ENCODE data around the gene SLC4A7. TPM values are rescaled to one million over a fixed set of nuclear protein-coding genes. Genes with fewer than 3 reads are reported as not detected.
"Not testable (repeated sequence)": the region's sequence is repeated elsewhere in the genome, so short reads cannot be mapped to it uniquely, and the experiment has no call there.

SLC4A7 gene
- 10 to 100 TPM; 49.5 to 54.1 TPM for total RNA-seq

GRCh38 chr3:27484015-27484844, at the start of gene SLC4A7:
TSS of gene SLC4A7 (minus strand) at chr3:27484384. CDS start at chr3:27484126, 258 bp downstream.
- H3K4me3 Mint-ChIP-seq, result peak within 1 kb of the TSS; percentile 98
- H3K27me3 Mint-ChIP-seq, result no peaks in the 10 kb centered on the region
- H3K9me3 Mint-ChIP-seq, result no peaks in the 10 kb centered on the region
- no peaks in the 10 kb centered on the region for H3K36me3 Mint-ChIP-seq
- H3K4me1 Mint-ChIP-seq, result peaks cover 34% of the 10 kb centered on the region
- peak within 1 kb of the TSS; percentile 95 for H3K27ac Mint-ChIP-seq
- POLR2A ChIA-PET, result interaction anchor here (0.7 to 1.9 kb wide), 15 partner anchors 10 to 865 kb away, joined by 3 to 11 read pairs (median 4); partner anchors contain the start of genes AZI2 and ZCWPW2
- ATAC-seq (ENCODE audit: low read depth) (peak; percentile 93), DNase-seq (peak; percentile 99)

- DNase-seq (no peak), ATAC-seq (ENCODE audit: low read depth) (no peak)
- POLR2A ChIA-PET, result interaction anchor here (0.6 kb wide), 1 partner anchor 49 kb away, joined by 5 read pairs; no protein-coding TSS in a partner anchor
- Mint-ChIP-seq H3K4me3 (no peak overlapping the region), H3K27me3 (peaks cover 4% of the 10 kb centered on the region), H3K4me1 (peaks cover 9% of the 10 kb centered on the region), H3K9me3 (no peaks in the 10 kb centered on the region), H3K27ac (no peak overlapping the region), H3K36me3 (no peaks in the 10 kb centered on the region)
These were observed 49.0 kb upstream of the SLC4A7 start for GRCh38 chr3:27533261-27533607.

- ATAC-seq (ENCODE audit: low read depth) (no peak), DNase-seq (no peak)
- Mint-ChIP-seq H3K36me3 (no peaks in the 10 kb centered on the region), H3K27ac (no peak overlapping the region), H3K27me3 (peaks cover 4% of the 10 kb centered on the region), H3K4me3 (no peak overlapping the region), H3K4me1 (peaks cover 9% of the 10 kb centered on the region), H3K9me3 (no peaks in the 10 kb centered on the region)
- POLR2A ChIA-PET, result interaction anchor here (0.6 kb wide), 1 partner anchor 48 kb away, joined by 5 read pairs; no protein-coding TSS in a partner anchor
These were observed 48.5 kb upstream of the SLC4A7 start for GRCh38 chr3:27532426-27533260.

GRCh38 chr3:27531193-27531751, 47.1 kb upstream of the SLC4A7 start:
- not testable (repeated sequence) for H3K27ac Mint-ChIP-seq, H3K4me3 Mint-ChIP-seq, H3K36me3 Mint-ChIP-seq

GRCh38 chr3:27528791-27529190, 44.6 kb upstream of the SLC4A7 start:
- Mint-ChIP-seq H3K36me3 (no peaks in the 10 kb centered on the region), H3K4me1 (peaks cover 1% of the 10 kb centered on the region)

More at GRCh38 chr3:27531193-27531751, 47.1 kb upstream of the SLC4A7 start:
- ATAC-seq (ENCODE audit: low read depth); DNase-seq; H3K27me3 Mint-ChIP-seq; H3K4me1 Mint-ChIP-seq; H3K9me3 Mint-ChIP-seq: not testable (repeated sequence)
- POLR2A ChIA-PET, result interaction anchor here (0.6 kb wide), 1 partner anchor 1070 kb away, joined by 5 read pairs; no protein-coding TSS in a partner anchor

GRCh38 chr3:27526614-27527315, 42.6 kb upstream of the SLC4A7 start:
- POLR2A ChIA-PET, result no interaction called here
- ATAC-seq (ENCODE audit: low read depth), result no peak
- Mint-ChIP-seq H3K27ac (no peak overlapping the region), H3K36me3 (no peaks in the 10 kb centered on the region), H3K4me1 (no peaks in the 10 kb centered on the region), H3K27me3 (peaks cover 3% of the 10 kb centered on the region), H3K4me3 (no peak overlapping the region), H3K9me3 (no peaks in the 10 kb centered on the region)
- DNase-seq, result no peak

More at GRCh38 chr3:27528791-27529190, 44.6 kb upstream of the SLC4A7 start:
- Mint-ChIP-seq H3K9me3 (no peaks in the 10 kb centered on the region), H3K4me3 (no peak overlapping the region), H3K27ac (no peak overlapping the region), H3K27me3 (peaks cover 6% of the 10 kb centered on the region)
- DNase-seq (no peak), ATAC-seq (ENCODE audit: low read depth) (no peak)
- POLR2A ChIA-PET, result no interaction called here

- POLR2A ChIA-PET, result no interaction called here
These were observed 37.7 kb upstream of the SLC4A7 start for GRCh38 chr3:27521872-27522265.

GRCh38 chr3:27521179-27521871, 37.1 kb upstream of the SLC4A7 start:
- Mint-ChIP-seq H3K27ac (no peak overlapping the region), H3K27me3 (peaks cover 2% of the 10 kb centered on the region), H3K36me3 (no peaks in the 10 kb centered on the region), H3K9me3 (no peaks in the 10 kb centered on the region), H3K4me3 (no peak overlapping the region), H3K4me1 (no peaks in the 10 kb centered on the region)
- DNase-seq, result no peak
- no peak for ATAC-seq (ENCODE audit: low read depth)
- POLR2A ChIA-PET, result interaction anchor here (0.6 kb wide), 1 partner anchor 91 kb away, joined by 6 read pairs; no protein-coding TSS in a partner anchor

More at GRCh38 chr3:27521872-27522265, 37.7 kb upstream of the SLC4A7 start:
- Mint-ChIP-seq H3K9me3 (no peaks in the 10 kb centered on the region), H3K36me3 (no peaks in the 10 kb centered on the region), H3K27me3 (peaks cover 2% of the 10 kb centered on the region), H3K4me1 (no peaks in the 10 kb centered on the region), H3K27ac (no peak overlapping the region), H3K4me3 (no peak overlapping the region)
- DNase-seq, result no peak
- no peak for ATAC-seq (ENCODE audit: low read depth)

- H3K27me3 Mint-ChIP-seq, result peaks cover 2% of the 10 kb centered on the region
- DNase-seq (no peak), ATAC-seq (ENCODE audit: low read depth) (no peak)
- H3K4me3 Mint-ChIP-seq, result no peak overlapping the region
- POLR2A ChIA-PET, result no interaction called here
- no peak overlapping the region for H3K27ac Mint-ChIP-seq
- no peaks in the 10 kb centered on the region for H3K4me1 Mint-ChIP-seq
- no peaks in the 10 kb centered on the region for H3K36me3 Mint-ChIP-seq
- H3K9me3 Mint-ChIP-seq, result no peaks in the 10 kb centered on the region
These were observed 27.7 kb upstream of the SLC4A7 start for GRCh38 chr3:27511724-27512422.

- POLR2A ChIA-PET, result no interaction called here
- no peak for DNase-seq
- peaks cover 2% of the 10 kb centered on the region for H3K27me3 Mint-ChIP-seq
- no peak overlapping the region for H3K27ac Mint-ChIP-seq
- no peaks in the 10 kb centered on the region for H3K9me3 Mint-ChIP-seq
- H3K36me3 Mint-ChIP-seq, result no peaks in the 10 kb centered on the region
- no peak for ATAC-seq (ENCODE audit: low read depth)
- no peaks in the 10 kb centered on the region for H3K4me1 Mint-ChIP-seq
- no peak overlapping the region for H3K4me3 Mint-ChIP-seq
These were observed 25.2 kb upstream of the SLC4A7 start for GRCh38 chr3:27509376-27509775.

- Mint-ChIP-seq H3K4me1 (no peaks in the 10 kb centered on the region), H3K9me3 (no peaks in the 10 kb centered on the region), H3K4me3 (no peak overlapping the region), H3K36me3 (no peaks in the 10 kb centered on the region), H3K27me3 (peaks cover 2% of the 10 kb centered on the region), H3K27ac (no peak overlapping the region)
- POLR2A ChIA-PET, result no interaction called here
- no peak for ATAC-seq (ENCODE audit: low read depth)
- DNase-seq, result no peak
These were observed 24.2 kb upstream of the SLC4A7 start for GRCh38 chr3:27508424-27508823.
